GM23338 (cell line): Measurements from ENCODE around the gene APBA1. TPM values are rescaled to one million over a fixed set of nuclear protein-coding genes. Genes with fewer than 3 reads are reported as not detected.

ENCODE experiments used
- ATAC-seq: fragments of 200-7000 bp; cut with Tn5 transposase; 3 replicates; pipeline ENCODE4 v1.9.1; 2020
- DNase-seq: peaks from one replicate; pipeline ENCODE4 v3.0.0-alpha.2; 2015; ENCODE audit warnings: low spot score
- H2AFZ ChIP-seq: fragments of 200-600 bp; sonication (generic); 2 replicates; pipeline ENCODE4 v1.8.0; 2016; ENCODE audit warnings: antibody characterized with exemption, mild to moderate bottlenecking, moderate library complexity
- H3F3A ChIP-seq: fragments of 200-600 bp; sonication (generic); replicated peaks from 2 replicates; pipeline ENCODE4 v1.8.0; 2017; ENCODE audit warnings: antibody characterized with exemption, mixed run types, low read depth
- H3K27ac ChIP-seq: fragments of 200-600 bp; sonication (generic); 2 replicates; pipeline ENCODE4 v1.6.1; 2016; ENCODE audit warnings: low read depth
- H3K27me3 ChIP-seq: fragments of 200-600 bp; sonication (generic); 2 replicates; pipeline ENCODE4 v1.8.0; 2016; ENCODE audit warnings: mild to moderate bottlenecking, mixed run types, moderate library complexity; ENCODE audit not compliant: insufficient read depth
- H3K36me3 ChIP-seq: fragments of 200-600 bp; sonication (generic); 2 replicates; pipeline ENCODE4 v1.8.0; 2016; ENCODE audit warnings: mild to moderate bottlenecking; ENCODE audit not compliant: insufficient read depth
- H3K4me1 ChIP-seq: fragments of 200-600 bp; sonication (generic); 2 replicates; pipeline ENCODE4 v1.8.0; 2016; ENCODE audit warnings: mild to moderate bottlenecking, moderate library complexity; ENCODE audit not compliant: insufficient read depth
- H3K4me2 ChIP-seq: fragments of 200-600 bp; sonication (generic); 2 replicates; pipeline ENCODE4 v1.7.1; 2017; ENCODE audit warnings: mixed run types
- H3K4me3 ChIP-seq: fragments of 200-600 bp; sonication (generic); 2 replicates; pipeline ENCODE4 v1.6.1; 2016; ENCODE audit warnings: mixed run types
- H3K79me2 ChIP-seq: fragments of 200-600 bp; sonication (generic); replicated peaks from 2 replicates; pipeline ENCODE4 v1.8.0; 2017; ENCODE audit warnings: mild to moderate bottlenecking; ENCODE audit not compliant: insufficient read depth
- H3K9me2 ChIP-seq: fragments of 200-600 bp; sonication (generic); 2 replicates; pipeline ENCODE4 v1.8.0; 2017; ENCODE audit not compliant: insufficient read depth
- H4K20me1 ChIP-seq: fragments of 200-600 bp; sonication (generic); replicated peaks from 2 replicates; pipeline ENCODE4 v1.8.0; 2017; ENCODE audit warnings: mild to moderate bottlenecking; ENCODE audit not compliant: insufficient read depth
- H3K27ac Mint-ChIP-seq: 2 replicates; pipeline ENCODE4 v1.8.0; 2020; ENCODE audit warnings: inconsistent platforms, mild to moderate bottlenecking, moderate library complexity, mixed read lengths
- H3K27me3 Mint-ChIP-seq: 3 replicates; pipeline ENCODE4 v1.8.0; 2022; ENCODE audit warnings: low read depth, mild to moderate bottlenecking, moderate library complexity, mixed read lengths, inconsistent platforms; ENCODE audit not compliant: insufficient read depth, poor library complexity
- H3K36me3 Mint-ChIP-seq: 3 replicates; pipeline ENCODE4 v1.8.0; 2021; ENCODE audit warnings: low read depth, mild to moderate bottlenecking, inconsistent platforms, moderate library complexity, mixed read lengths
- H3K4me1 Mint-ChIP-seq: 3 replicates; pipeline ENCODE4 v1.8.0; 2020; ENCODE audit warnings: mild to moderate bottlenecking, inconsistent platforms, mixed read lengths
- H3K4me3 Mint-ChIP-seq: 3 replicates; pipeline ENCODE4 v1.8.0; 2021; ENCODE audit warnings: moderate library complexity, mild to moderate bottlenecking, inconsistent platforms, mixed read lengths
- H3K9me3 Mint-ChIP-seq: 3 replicates; pipeline ENCODE4 v1.8.0; 2020; ENCODE audit warnings: moderate library complexity, mild to moderate bottlenecking, inconsistent platforms, mixed read lengths
- CREB1 ChIP-seq: fragments of 250-450 bp; sonication (Bioruptor Pico); IDR thresholded peaks from 2 replicates; pipeline ENCODE4 v1.5.0; 2020; ENCODE audit warnings: low read depth, mild to moderate bottlenecking, moderate library complexity
- CTCF ChIP-seq, 2 experiments: fragments of 200-600 bp in 1 of 2; sonication (generic) in 1 of 2; conservative IDR thresholded peaks; 2 replicates each; pipeline versions ENCODE4 v1.5.1 to v1.6.1; 2016 to 2017; ENCODE audit warnings: antibody characterized with exemption in 2 of 2, low read depth in 2 of 2, mild to moderate bottlenecking in 2 of 2, moderate library complexity in 1 of 2
- EZH2phosphoT487 ChIP-seq: fragments of 200-600 bp; sonication (generic); IDR thresholded peaks from one replicate; pipeline ENCODE4 v1.8.1; 2018; ENCODE audit warnings: antibody characterized with exemption; ENCODE audit not compliant: unreplicated experiment
- ZNF331 ChIP-seq: fragments of 250-450 bp; sonication (Bioruptor Pico); IDR thresholded peaks from 2 replicates; pipeline ENCODE4 v1.5.0; 2020; ENCODE audit warnings: low read depth, mild to moderate bottlenecking, moderate library complexity
- polyA plus RNA-seq: library from polyadenylated mRNA; unstranded; fragments of >200 nt; fragmentation: Nextera tagmentation; extraction: Ambion mirVana; gene quantifications from 2 replicates; pipeline ENCODE4 v1.2.1, GENCODE V29; 2016
- total RNA-seq: library from RNA; depleted of rRNA; stranded (reverse); fragments of >200 nt; shearing (Covaris generic); gene quantifications from 2 replicates; pipeline ENCODE4 v1.2.3, GENCODE V29; 2014
- TF ChIP-seq, protein P1 (sequence below): fragments of 250-450 bp; sonication (Bioruptor Pico); IDR thresholded peaks from 2 replicates; pipeline ENCODE4 v1.5.0; 2020; ENCODE audit warnings: mild to moderate bottlenecking, moderate library complexity

The APBA1 gene
- total and polyA plus RNA-seq, 2 experiments from 2014 or later = 0.26 to 1.0 TPM

DNA sequence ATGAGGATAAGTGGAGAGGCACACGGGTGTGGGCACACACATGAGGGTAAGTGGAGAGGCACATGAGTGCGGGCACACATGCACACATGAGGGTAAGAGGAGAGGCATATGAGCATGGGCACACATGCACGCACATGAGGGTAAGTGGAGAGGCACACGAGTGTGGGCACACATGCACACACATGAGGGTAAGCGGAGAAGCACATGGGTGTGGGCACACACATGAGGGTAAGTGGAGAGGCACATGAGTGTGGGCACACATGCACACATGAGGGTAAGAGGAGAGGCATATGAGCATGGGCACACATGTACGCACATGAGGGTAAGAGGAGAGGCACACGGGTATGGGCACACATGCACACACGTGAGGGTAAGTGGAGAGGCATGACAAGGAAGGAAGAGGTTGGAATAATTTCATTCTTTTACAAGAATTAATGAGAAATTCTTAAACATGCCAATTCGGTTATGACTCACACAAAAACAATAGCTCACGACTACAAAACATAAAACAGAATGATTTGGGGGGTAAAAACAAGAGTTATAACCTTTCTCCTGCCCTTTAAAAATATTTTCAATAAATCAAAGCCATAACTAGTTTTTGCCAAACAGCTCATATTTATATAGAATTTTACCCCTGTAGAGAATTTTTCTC, 67.5 kb downstream of the APBA1 start (continued):
- TF ChIP-seq, protein P1, sequence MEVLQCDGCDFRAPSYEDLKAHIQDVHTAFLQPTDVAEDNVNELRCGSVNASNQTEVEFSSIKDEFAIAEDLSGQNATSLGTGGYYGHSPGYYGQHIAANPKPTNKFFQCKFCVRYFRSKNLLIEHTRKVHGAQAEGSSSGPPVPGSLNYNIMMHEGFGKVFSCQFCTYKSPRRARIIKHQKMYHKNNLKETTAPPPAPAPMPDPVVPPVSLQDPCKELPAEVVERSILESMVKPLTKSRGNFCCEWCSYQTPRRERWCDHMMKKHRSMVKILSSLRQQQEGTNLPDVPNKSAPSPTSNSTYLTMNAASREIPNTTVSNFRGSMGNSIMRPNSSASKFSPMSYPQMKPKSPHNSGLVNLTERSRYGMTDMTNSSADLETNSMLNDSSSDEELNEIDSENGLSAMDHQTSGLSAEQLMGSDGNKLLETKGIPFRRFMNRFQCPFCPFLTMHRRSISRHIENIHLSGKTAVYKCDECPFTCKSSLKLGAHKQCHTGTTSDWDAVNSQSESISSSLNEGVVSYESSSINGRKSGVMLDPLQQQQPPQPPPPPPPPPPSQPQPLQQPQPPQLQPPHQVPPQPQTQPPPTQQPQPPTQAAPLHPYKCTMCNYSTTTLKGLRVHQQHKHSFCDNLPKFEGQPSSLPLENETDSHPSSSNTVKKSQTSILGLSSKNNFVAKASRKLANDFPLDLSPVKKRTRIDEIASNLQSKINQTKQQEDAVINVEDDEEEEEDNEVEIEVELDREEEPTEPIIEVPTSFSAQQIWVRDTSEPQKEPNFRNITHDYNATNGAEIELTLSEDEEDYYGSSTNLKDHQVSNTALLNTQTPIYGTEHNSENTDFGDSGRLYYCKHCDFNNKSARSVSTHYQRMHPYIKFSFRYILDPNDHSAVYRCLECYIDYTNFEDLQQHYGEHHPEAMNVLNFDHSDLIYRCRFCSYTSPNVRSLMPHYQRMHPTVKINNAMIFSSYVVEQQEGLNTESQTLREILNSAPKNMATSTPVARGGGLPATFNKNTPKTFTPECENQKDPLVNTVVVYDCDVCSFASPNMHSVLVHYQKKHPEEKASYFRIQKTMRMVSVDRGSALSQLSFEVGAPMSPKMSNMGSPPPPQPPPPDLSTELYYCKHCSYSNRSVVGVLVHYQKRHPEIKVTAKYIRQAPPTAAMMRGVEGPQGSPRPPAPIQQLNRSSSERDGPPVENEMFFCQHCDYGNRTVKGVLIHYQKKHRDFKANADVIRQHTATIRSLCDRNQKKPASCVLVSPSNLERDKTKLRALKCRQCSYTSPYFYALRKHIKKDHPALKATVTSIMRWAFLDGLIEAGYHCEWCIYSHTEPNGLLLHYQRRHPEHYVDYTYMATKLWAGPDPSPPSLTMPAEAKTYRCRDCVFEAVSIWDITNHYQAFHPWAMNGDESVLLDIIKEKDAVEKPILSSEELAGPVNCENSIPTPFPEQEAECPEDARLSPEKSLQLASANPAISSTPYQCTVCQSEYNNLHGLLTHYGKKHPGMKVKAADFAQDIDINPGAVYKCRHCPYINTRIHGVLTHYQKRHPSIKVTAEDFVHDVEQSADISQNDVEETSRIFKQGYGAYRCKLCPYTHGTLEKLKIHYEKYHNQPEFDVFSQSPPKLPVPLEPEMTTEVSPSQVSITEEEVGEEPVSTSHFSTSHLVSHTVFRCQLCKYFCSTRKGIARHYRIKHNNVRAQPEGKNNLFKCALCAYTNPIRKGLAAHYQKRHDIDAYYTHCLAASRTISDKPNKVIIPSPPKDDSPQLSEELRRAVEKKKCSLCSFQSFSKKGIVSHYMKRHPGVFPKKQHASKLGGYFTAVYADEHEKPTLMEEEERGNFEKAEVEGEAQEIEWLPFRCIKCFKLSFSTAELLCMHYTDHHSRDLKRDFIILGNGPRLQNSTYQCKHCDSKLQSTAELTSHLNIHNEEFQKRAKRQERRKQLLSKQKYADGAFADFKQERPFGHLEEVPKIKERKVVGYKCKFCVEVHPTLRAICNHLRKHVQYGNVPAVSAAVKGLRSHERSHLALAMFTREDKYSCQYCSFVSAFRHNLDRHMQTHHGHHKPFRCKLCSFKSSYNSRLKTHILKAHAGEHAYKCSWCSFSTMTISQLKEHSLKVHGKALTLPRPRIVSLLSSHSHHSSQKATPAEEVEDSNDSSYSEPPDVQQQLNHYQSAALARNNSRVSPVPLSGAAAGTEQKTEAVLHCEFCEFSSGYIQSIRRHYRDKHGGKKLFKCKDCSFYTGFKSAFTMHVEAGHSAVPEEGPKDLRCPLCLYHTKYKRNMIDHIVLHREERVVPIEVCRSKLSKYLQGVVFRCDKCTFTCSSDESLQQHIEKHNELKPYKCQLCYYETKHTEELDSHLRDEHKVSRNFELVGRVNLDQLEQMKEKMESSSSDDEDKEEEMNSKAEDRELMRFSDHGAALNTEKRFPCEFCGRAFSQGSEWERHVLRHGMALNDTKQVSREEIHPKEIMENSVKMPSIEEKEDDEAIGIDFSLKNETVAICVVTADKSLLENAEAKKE (CRISPR knock-in tag) = no peak
- TF ChIP-seq EZH2phosphoT487 (no peak), ZNF331 (CRISPR knock-in tag) (no peak), CTCF (conservative IDR thresholded peaks at IDR 0.05; ENCODE audit: low read depth in 2 of 2) (no peak)

- H3K27me3 Mint-ChIP-seq = peaks cover 2% of the 10 kb centered on the region
- no peaks in the 10 kb centered on the region for H3K27me3 ChIP-seq
- DNase-seq (no peak), ATAC-seq (no peak)
- H3F3A ChIP-seq = no peaks in the 10 kb centered on the region
- H3K36me3 Mint-ChIP-seq = no peaks in the 10 kb centered on the region
- no peaks in the 10 kb centered on the region for H3K36me3 ChIP-seq
- H3K27ac ChIP-seq = no peak overlapping the region
- H3K79me2 ChIP-seq = no peaks in the 10 kb centered on the region
- no peak overlapping the region for H2AFZ ChIP-seq
- no peaks in the 10 kb centered on the region for H3K4me1 ChIP-seq
- no peak overlapping the region for H3K4me3 Mint-ChIP-seq
- H3K9me3 Mint-ChIP-seq = no peaks in the 10 kb centered on the region
- no peaks in the 10 kb centered on the region; the same call in 1 of the 2 replicates for H3K9me2 ChIP-seq
- no peak overlapping the region for H3K27ac Mint-ChIP-seq
- no peak overlapping the region for H3K4me3 ChIP-seq
- no peaks in the 10 kb centered on the region for H4K20me1 ChIP-seq
- H3K4me1 Mint-ChIP-seq = no peaks in the 10 kb centered on the region
- H3K4me2 ChIP-seq = no peak overlapping the region
- TF ChIP-seq CREB1 (CRISPR knock-in tag) (no peak), EZH2phosphoT487 (no peak), CTCF (conservative IDR thresholded peaks at IDR 0.05; ENCODE audit: low read depth in 2 of 2) (no peak)
These were observed 68.5 kb downstream of the APBA1 start for GRCh38 chr9:69603656-69604055.
